Neuronal stem cell (in vitro differentiated cells): Measurements from ENCODE around the gene DCHS1.
A peak's percentile ranks its signal among the peaks of the same experiment; 100 is the strongest.

Source experiments
- DNase-seq: peaks from one replicate; pipeline ENCODE4 v3.0.0-alpha.2; 2013; ENCODE audit warnings: low spot score
- H2AFZ ChIP-seq: one replicate; pipeline ENCODE4 v1.6.1; 2013; ENCODE audit warnings: mild to moderate bottlenecking, low read length, inconsistent platforms
- H2AK5ac ChIP-seq: 2 replicates; pipeline ENCODE4 v1.6.1; 2013; ENCODE audit warnings: low read depth, mild to moderate bottlenecking, inconsistent platforms, low read length, moderate library complexity, mixed read lengths
- H2BK120ac ChIP-seq: 2 replicates; pipeline ENCODE4 v1.6.1; 2013; ENCODE audit warnings: low read depth, mild to moderate bottlenecking, inconsistent platforms, low read length, moderate library complexity, mixed read lengths
- H2BK12ac ChIP-seq: one replicate; pipeline ENCODE4 v1.6.1; 2013; ENCODE audit warnings: low read length, inconsistent platforms
- H2BK15ac ChIP-seq: 2 replicates; pipeline ENCODE4 v1.6.1; 2013; ENCODE audit warnings: mild to moderate bottlenecking, low read length, inconsistent platforms, mixed read lengths
- H2BK5ac ChIP-seq: one replicate; pipeline ENCODE4 v1.6.1; 2013; ENCODE audit warnings: inconsistent platforms, mild to moderate bottlenecking, low read length, moderate library complexity
- H3K14ac ChIP-seq: one replicate; pipeline ENCODE4 v1.6.1; 2013; ENCODE audit warnings: low read length, inconsistent platforms
- H3K18ac ChIP-seq: 2 replicates; pipeline ENCODE4 v1.6.1; 2013; ENCODE audit warnings: low read length, inconsistent platforms
- H3K23ac ChIP-seq: 2 replicates; pipeline ENCODE4 v1.6.1; 2013; ENCODE audit warnings: low read depth, mild to moderate bottlenecking, mixed read lengths, low read length, inconsistent platforms; ENCODE audit not compliant: poor library complexity
- H3K27ac ChIP-seq: replicated peaks from 3 replicates; pipeline ENCODE4 v1.5.1; 2013; ENCODE audit warnings: low read length, inconsistent platforms
- H3K27me3 ChIP-seq, 3 experiments: 2 replicates each; pipeline ENCODE4 v1.6.1; 2013; ENCODE audit warnings: low read length in 3 of 3, mild to moderate bottlenecking in 2 of 3, inconsistent platforms in 1 of 3, low read depth in 1 of 3, mixed read lengths in 1 of 3, moderate library complexity in 1 of 3; ENCODE audit not compliant: control insufficient read depth in 3 of 3, insufficient read depth in 3 of 3
- H3K36me3 ChIP-seq, 2 donors: replicated peaks in 1 of 2; 2 replicates each; pipeline ENCODE4 v1.6.1; 2013; ENCODE audit warnings: low read length in 2 of 2; ENCODE audit not compliant: control insufficient read depth in 2 of 2, insufficient read depth in 2 of 2
- H3K4ac ChIP-seq: 2 replicates; pipeline ENCODE4 v1.6.1; 2013; ENCODE audit warnings: inconsistent platforms, mild to moderate bottlenecking, low read length, moderate library complexity
- H3K4me1 ChIP-seq, 2 donors: 1 replicate in 1 of 2; 2 replicates in 1 of 2; pipeline ENCODE4 v1.6.1; 2013; ENCODE audit warnings: low read length in 2 of 2, low read depth in 1 of 2; ENCODE audit not compliant: control insufficient read depth in 2 of 2, insufficient read depth in 1 of 2
- H3K4me2 ChIP-seq: one replicate; pipeline ENCODE4 v1.6.1; 2013; ENCODE audit warnings: mild to moderate bottlenecking, low read length, inconsistent platforms; ENCODE audit not compliant: insufficient read depth, poor library complexity, severe bottlenecking
- H3K4me3 ChIP-seq, 2 donors: 2 replicates each; pipeline ENCODE4 v1.5.1; 2013; ENCODE audit warnings: low read length in 2 of 2, mild to moderate bottlenecking in 2 of 2, inconsistent platforms in 1 of 2, moderate library complexity in 1 of 2
- H3K79me1 ChIP-seq: one replicate; pipeline ENCODE4 v1.6.1; 2013; ENCODE audit warnings: low read depth, mild to moderate bottlenecking, inconsistent platforms, low read length, moderate library complexity
- H3K9ac ChIP-seq: one replicate; pipeline ENCODE4 v1.6.1; 2013; ENCODE audit warnings: mild to moderate bottlenecking, low read depth, low read length, inconsistent platforms; ENCODE audit not compliant: poor library complexity
- H3K9me3 ChIP-seq, 2 donors: replicated peaks in 1 of 2; 2 replicates each; pipeline versions ENCODE3 to v1.6.1; 2013; ENCODE audit warnings: low read length in 2 of 2, mild to moderate bottlenecking in 2 of 2, inconsistent platforms in 1 of 2, low read depth in 1 of 2, mixed read lengths in 1 of 2, moderate library complexity in 1 of 2; ENCODE audit not compliant: control insufficient read depth in 2 of 2, insufficient read depth in 1 of 2
- H4K8ac ChIP-seq: one replicate; pipeline ENCODE4 v1.6.1; 2013; ENCODE audit warnings: low read depth, mild to moderate bottlenecking, inconsistent platforms, low read length, moderate library complexity
- H4K91ac ChIP-seq: one replicate; pipeline ENCODE4 v1.6.1; 2013; ENCODE audit warnings: low read length, low read depth, mild to moderate bottlenecking, inconsistent platforms; ENCODE audit not compliant: poor library complexity
- WGBS, 2 donors: extraction: QIAGEN DNeasy Blood & Tissue Kit; methylation state at CpG; one replicate each; pipeline ENCODE4 v1.1.7; 2013; ENCODE audit warnings: missing lambda C conversion rate in 2 of 2, mixed read lengths in 1 of 2; ENCODE audit not compliant: insufficient read length in 2 of 2, insufficient replicate concordance in 1 of 2; ENCODE audit errors: extremely low coverage in 2 of 2; 5-methylcytosine and 5-hydroxymethylcytosine counted together

Gene DCHS1

DNA sequence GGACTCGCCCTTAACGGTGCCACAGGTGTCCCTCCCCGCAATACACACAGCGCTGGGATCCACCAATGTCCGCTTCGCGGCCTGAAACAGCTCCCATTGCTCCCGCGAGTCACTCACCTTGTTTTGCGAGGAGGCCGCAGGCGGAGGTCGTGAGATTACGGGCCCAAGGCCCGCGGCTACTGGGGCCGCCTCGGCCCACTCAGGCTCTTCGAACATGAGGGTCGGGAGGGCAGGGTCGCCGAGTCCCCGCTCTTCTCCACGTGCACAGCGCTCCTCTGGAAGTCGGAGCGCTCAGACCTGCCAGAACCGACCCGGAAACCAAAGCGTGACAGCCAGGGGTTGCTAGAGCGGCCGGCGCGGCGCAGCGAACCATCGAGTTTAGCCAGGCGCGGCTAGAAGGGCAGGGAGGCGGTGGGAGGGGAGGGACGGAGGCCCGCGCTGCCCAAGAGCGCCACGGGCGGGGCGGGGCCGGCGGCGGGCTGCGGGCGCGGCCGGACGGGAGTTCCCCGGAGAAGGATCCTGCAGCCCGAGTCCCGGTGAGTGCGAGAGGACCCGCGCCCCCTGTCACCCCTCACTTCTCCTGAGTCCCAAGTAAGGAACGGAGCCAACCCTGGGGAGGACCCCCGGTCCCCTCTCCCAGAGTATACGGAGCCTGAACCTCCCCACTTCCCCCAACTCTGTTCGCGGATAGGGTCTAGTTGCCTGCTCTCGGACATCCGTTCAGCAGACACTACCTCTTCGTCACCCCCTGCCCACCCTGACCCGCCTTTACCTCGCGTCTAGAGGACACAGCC lies 52.1 kb downstream of the DCHS1 start, which contains the start of the genes ILK and RRP8:
Gene ILK (plus strand): TSS at position 488 of the 794 bp plus-strand sequence. CDS start 498 bp downstream, outside the sequence.
Gene RRP8 (minus strand): TSS at position 330 of the 794 bp plus-strand sequence. CDS start 114 bp downstream, at position 216.
- H4K8ac ChIP-seq: no peak within 1 kb of the TSS
- peak; percentile 87 for DNase-seq
- peak within 1 kb of the TSS; percentile 27 for H3K23ac ChIP-seq
- peak within 1 kb of the TSS; percentile 59 for H3K14ac ChIP-seq
- H3K18ac ChIP-seq: peak within 1 kb of the TSS; percentile 92
- H2AK5ac ChIP-seq: no peak within 1 kb of the TSS
- H3K4me1 ChIP-seq: peaks cover 15 to 29% of the 10 kb centered on the region in 2 donors
- H2AFZ ChIP-seq: peak within 1 kb of the TSS; percentile 95
- H3K9me3 ChIP-seq: no peaks in the 10 kb centered on the region
- H2BK5ac ChIP-seq: peak within 1 kb of the TSS; percentile 56
- peak within 1 kb of the TSS; percentile 85 to 89 for H3K4me3 ChIP-seq
- no peak within 1 kb of the TSS for H3K4ac ChIP-seq
- peak within 1 kb of the TSS; percentile 75 for H3K27ac ChIP-seq
- H3K36me3 ChIP-seq: peaks cover 32 to 61% of the 10 kb centered on the region in 2 donors
- WGBS, 2 donors: no CpG with 5 or more reads among the region's 72 CpGs
- H4K91ac ChIP-seq: no peak within 1 kb of the TSS
- H2BK15ac ChIP-seq: no peak within 1 kb of the TSS
- no peak within 1 kb of the TSS for H2BK120ac ChIP-seq
- H2BK12ac ChIP-seq: no peak within 1 kb of the TSS
- H3K4me2 ChIP-seq: peak within 1 kb of the TSS; percentile 66
- peak within 1 kb of the TSS; percentile 95 for H3K9ac ChIP-seq
- peaks cover 10% of the 10 kb centered on the region for H3K79me1 ChIP-seq
- no peaks in the 10 kb centered on the region for H3K27me3 ChIP-seq

DNA sequence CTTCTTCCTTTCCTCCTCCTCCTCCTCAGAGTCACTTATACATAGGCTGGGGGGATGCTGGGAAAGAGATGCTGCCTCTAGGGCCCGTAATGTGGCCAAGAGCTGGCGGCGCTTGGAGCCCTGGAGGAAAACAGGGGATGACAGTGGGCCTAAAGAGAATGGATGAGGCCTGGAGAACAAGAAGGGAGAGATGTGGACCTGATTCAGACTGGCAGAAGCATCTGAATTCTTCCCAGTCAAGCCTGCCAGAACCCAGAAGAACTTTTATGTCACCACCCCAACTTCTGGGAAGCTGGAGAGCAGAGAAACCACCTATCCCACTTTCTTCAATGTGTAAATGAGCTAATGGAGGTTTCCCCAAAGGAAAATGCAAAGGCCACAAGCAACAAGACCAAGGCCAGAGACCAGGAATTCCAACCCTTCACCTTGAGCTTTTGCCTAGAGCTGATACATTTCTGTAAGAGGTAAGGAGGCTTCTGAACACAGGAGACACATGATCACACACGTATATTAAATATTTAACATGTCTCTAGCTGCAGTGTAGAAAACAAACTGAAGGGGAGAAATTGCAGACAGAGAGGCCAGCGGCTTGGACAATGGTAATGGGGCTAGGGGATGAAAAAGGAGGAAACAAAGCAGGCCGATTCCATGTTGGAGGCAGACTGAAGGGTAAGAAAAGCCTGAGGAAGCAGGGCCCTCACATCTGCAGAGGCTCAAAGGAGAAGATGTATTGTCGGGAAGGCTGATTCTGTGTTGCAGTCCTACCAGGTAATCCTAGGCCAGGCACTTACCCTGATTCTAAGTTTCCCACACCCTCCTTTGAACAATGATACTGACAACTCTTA lies 53.3 kb downstream of the DCHS1 start:
- Histone ChIP-seq H3K4me2 (peak overlapping the region; percentile 59), H3K27me3 (no peaks in the 10 kb centered on the region), H4K91ac (no peak overlapping the region), H3K4me3 (peak overlapping the region; percentile 67 to 85), H4K8ac (no peak overlapping the region), H3K27ac (no peak overlapping the region), H2BK120ac (no peak overlapping the region), H2BK15ac (no peak overlapping the region), H3K36me3 (peaks cover 29 to 57% of the 10 kb centered on the region in 2 donors), H2AFZ (no peak overlapping the region), H3K4me1 (peaks cover 13 to 25% of the 10 kb centered on the region in 2 donors), H2BK5ac (no peak overlapping the region), H2BK12ac (no peak overlapping the region), H2AK5ac (no peak overlapping the region), H3K79me1 (peaks cover 10% of the 10 kb centered on the region), H3K23ac (no peak overlapping the region), H3K18ac (no peak overlapping the region), H3K9ac (peak overlapping the region; percentile 35), H3K14ac (no peak overlapping the region), H3K4ac (no peak overlapping the region), H3K9me3 (no peaks in the 10 kb centered on the region)
- no CpG with 5 or more reads among the region's 7 CpGs for WGBS, 2 donors
- no peak for DNase-seq

- Histone ChIP-seq H3K9me3 (no peaks in the 10 kb centered on the region), H2BK120ac (no peak overlapping the region), H3K4me2 (no peak overlapping the region), H3K27ac (no peak overlapping the region), H3K14ac (no peak overlapping the region), H3K18ac (no peak overlapping the region), H4K8ac (no peak overlapping the region), H3K23ac (no peak overlapping the region), H3K27me3 (no peaks in the 10 kb centered on the region), H2BK12ac (no peak overlapping the region), H3K79me1 (peaks cover 10% of the 10 kb centered on the region), H3K4me1 (peaks cover 9 to 17% of the 10 kb centered on the region in 2 donors), H3K9ac (no peak overlapping the region), H3K4me3 (peak overlapping the region in 1 of 2 donors; percentile 85), H2BK15ac (no peak overlapping the region), H2BK5ac (no peak overlapping the region), H3K36me3 (peaks cover 31 to 62% of the 10 kb centered on the region in 2 donors), H3K4ac (no peak overlapping the region), H2AFZ (no peak overlapping the region), H2AK5ac (no peak overlapping the region), H4K91ac (no peak overlapping the region)
- WGBS, 2 donors: no CpG with 5 or more reads among the region's 13 CpGs
- no peak for DNase-seq
These were observed 54.6 kb downstream of the DCHS1 start for GRCh38 chr11:6601041-6601461.
